Osteocyte (in vitro differentiated cells): ENCODE data around the gene TRAPPC4. TPM values are rescaled to one million over a fixed set of nuclear protein-coding genes. Genes with fewer than 3 reads are reported as not detected.

Experiments
- DNase-seq: peaks from one replicate; pipeline ENCODE4 v3.0.0; 2021; ENCODE audit warnings: mixed read lengths; ENCODE audit not compliant: unreplicated experiment; ENCODE audit errors: extremely low spot score
- H3K27ac Mint-ChIP-seq: one replicate; pipeline ENCODE4 v1.8.0; 2021; ENCODE audit warnings: mild to moderate bottlenecking, mixed read lengths; ENCODE audit not compliant: unreplicated experiment
- H3K27me3 Mint-ChIP-seq: one replicate; pipeline ENCODE4 v1.8.0; 2021; ENCODE audit warnings: mixed read lengths; ENCODE audit not compliant: unreplicated experiment
- H3K36me3 Mint-ChIP-seq: one replicate; pipeline ENCODE4 v1.8.0; 2021; ENCODE audit warnings: mixed read lengths; ENCODE audit not compliant: unreplicated experiment
- H3K4me1 Mint-ChIP-seq: one replicate; pipeline ENCODE4 v1.8.0; 2021; ENCODE audit warnings: mixed read lengths; ENCODE audit not compliant: unreplicated experiment
- H3K4me3 Mint-ChIP-seq: one replicate; pipeline ENCODE4 v1.8.0; 2021; ENCODE audit warnings: mild to moderate bottlenecking, moderate library complexity, mixed read lengths; ENCODE audit not compliant: unreplicated experiment
- H3K9me3 Mint-ChIP-seq: one replicate; pipeline ENCODE4 v1.8.0; 2021; ENCODE audit warnings: mixed read lengths; ENCODE audit not compliant: unreplicated experiment
- CTCF ChIP-seq: fragments of 200-600 bp; sonication (generic); IDR thresholded peaks from 2 replicates; pipeline ENCODE4 v1.5.0; 2021; ENCODE audit warnings: antibody characterized with exemption, mild to moderate bottlenecking, moderate library complexity
- total RNA-seq: library from RNA; stranded (reverse); gene quantifications from 2 replicates; pipeline ENCODE4 v1.2.1, GENCODE V29; 2021

TRAPPC4 gene
- total RNA-seq, 1 donor from 2014 or later: 75.3 TPM

GRCh38 chr11:119024430-119025098, 6.0 kb downstream of the TRAPPC4 start:
- Mint-ChIP-seq H3K4me3 (no peak overlapping the region), H3K4me1 (peaks cover 27% of the 10 kb centered on the region)
- DNase-seq: no peak

GRCh38 chr11:119025099-119025473, 6.5 kb downstream of the TRAPPC4 start:
- no peaks in the 10 kb centered on the region for H3K27me3 Mint-ChIP-seq
- DNase-seq: no peak
- H3K4me1 Mint-ChIP-seq: peaks cover 27% of the 10 kb centered on the region
- no peak overlapping the region for H3K27ac Mint-ChIP-seq
- peaks cover 18% of the 10 kb centered on the region for H3K36me3 Mint-ChIP-seq
- H3K4me3 Mint-ChIP-seq: no peak overlapping the region
- no peak for TF ChIP-seq CTCF
- H3K9me3 Mint-ChIP-seq: no peaks in the 10 kb centered on the region

More at GRCh38 chr11:119024430-119025098, 6.0 kb downstream of the TRAPPC4 start:
- TF ChIP-seq CTCF: no peak
- Mint-ChIP-seq H3K27me3 (no peaks in the 10 kb centered on the region), H3K27ac (no peak overlapping the region), H3K9me3 (no peaks in the 10 kb centered on the region), H3K36me3 (peaks cover 21% of the 10 kb centered on the region)

- Mint-ChIP-seq H3K36me3 (peaks cover 18% of the 10 kb centered on the region), H3K27me3 (no peaks in the 10 kb centered on the region), H3K4me3 (no peak overlapping the region), H3K27ac (no peak overlapping the region), H3K9me3 (no peaks in the 10 kb centered on the region), H3K4me1 (peaks cover 23% of the 10 kb centered on the region)
- TF ChIP-seq CTCF: no peak
- no peak for DNase-seq
Observed at GRCh38 chr11:119025541-119025940, 7.0 kb downstream of the TRAPPC4 start.

GRCh38 chr11:119025978-119026766, 7.6 kb downstream of the TRAPPC4 start:
- Mint-ChIP-seq H3K36me3 (peaks cover 18% of the 10 kb centered on the region), H3K27me3 (no peaks in the 10 kb centered on the region), H3K4me1 (peaks cover 22% of the 10 kb centered on the region), H3K9me3 (no peaks in the 10 kb centered on the region), H3K27ac (no peak overlapping the region), H3K4me3 (no peak overlapping the region)
- DNase-seq: no peak
- TF ChIP-seq CTCF: no peak

- Mint-ChIP-seq H3K27ac (no peak overlapping the region), H3K4me3 (no peak overlapping the region), H3K4me1 (peaks cover 19% of the 10 kb centered on the region), H3K36me3 (peaks cover 13% of the 10 kb centered on the region), H3K9me3 (no peaks in the 10 kb centered on the region), H3K27me3 (no peaks in the 10 kb centered on the region)
- DNase-seq: no peak
- no peak for TF ChIP-seq CTCF
Observed at GRCh38 chr11:119026970-119027369, 8.4 kb downstream of the TRAPPC4 start.
